IMR-90 (cell line): Measurements from ENCODE around the gene PRPH2. TPM values are rescaled to one million over a fixed set of nuclear protein-coding genes. Genes with fewer than 3 reads are reported as not detected.

Experiments used
- ATAC-seq: fragments of 200-7000 bp; cut with Tn5 transposase; 2 replicates; pipeline ENCODE4 v1.9.1; 2020; ENCODE audit warnings: low read depth, mild to moderate bottlenecking, moderate library complexity
- BruUV-seq: library from RNA; stranded (reverse); fragments of 400-500 nt; replicated peaks from 2 replicates; lab custom pipeline; 2021; lab: Mats Ljungman, UMichigan
- CTCF ChIA-PET: fragments of 300-600 bp; formaldehyde crosslinking; extraction: SDS; loops from one replicate; lab custom pipeline; 2021; ENCODE audit warnings: antibody characterized with exemption; lab: Yijun Ruan, JAX
- POLR2A ChIA-PET: fragments of 300-600 bp; sonication (Branson Sonifier 250); formaldehyde crosslinking; loops from one replicate; lab custom pipeline; 2022; ENCODE audit warnings: antibody characterized with exemption; ENCODE audit not compliant: unreplicated experiment; lab: Charles Lee
- DNase-seq: peaks from one replicate; pipeline ENCODE4 v3.0.0; 2013
- H2AFZ ChIP-seq: replicated peaks from 2 replicates; pipeline ENCODE3; 2013; ENCODE audit warnings: low read length, mild to moderate bottlenecking; ENCODE audit not compliant: poor library complexity
- H2AK5ac ChIP-seq: 2 replicates; pipeline ENCODE4 v1.6.1; 2013; ENCODE audit warnings: low read depth, low read length, inconsistent platforms
- H2AK9ac ChIP-seq: replicated peaks from 2 replicates; pipeline ENCODE3; 2013; ENCODE audit warnings: mild to moderate bottlenecking, low read depth, low read length, moderate library complexity; ENCODE audit not compliant: poor library complexity
- H2BK120ac ChIP-seq: 2 replicates; pipeline ENCODE4 v1.6.1; 2013; ENCODE audit warnings: low read depth, low read length, inconsistent platforms
- H2BK15ac ChIP-seq: 3 replicates; pipeline ENCODE4 v1.6.1; 2013; ENCODE audit warnings: low read depth, low read length, inconsistent platforms
- H2BK20ac ChIP-seq: 2 replicates; pipeline ENCODE4 v1.6.1; 2013; ENCODE audit warnings: low read depth, mild to moderate bottlenecking, inconsistent platforms, low read length, moderate library complexity
- H2BK5ac ChIP-seq: 2 replicates; pipeline ENCODE4 v1.6.1; 2013; ENCODE audit warnings: mild to moderate bottlenecking, low read depth, low read length, inconsistent platforms; ENCODE audit not compliant: poor library complexity, severe bottlenecking
- H3K14ac ChIP-seq: replicated peaks from 2 replicates; pipeline ENCODE4 v1.6.1; 2013; ENCODE audit warnings: low read depth, low read length, inconsistent platforms
- H3K18ac ChIP-seq: 2 replicates; pipeline ENCODE4 v1.6.1; 2013; ENCODE audit warnings: low read depth, low read length, control low read depth
- H3K23ac ChIP-seq: 2 replicates; pipeline ENCODE4 v1.6.1; 2013; ENCODE audit warnings: low read depth, low read length, inconsistent platforms
- H3K27ac ChIP-seq: 2 replicates; pipeline ENCODE4 v1.5.1; 2013; ENCODE audit warnings: mild to moderate bottlenecking, control low read depth, low read length; ENCODE audit not compliant: insufficient read depth
- H3K27me3 ChIP-seq: 2 replicates; pipeline ENCODE4 v1.6.1; 2013; ENCODE audit warnings: low read length; ENCODE audit not compliant: control insufficient read depth, insufficient read depth
- H3K36me3 ChIP-seq: 2 replicates; pipeline ENCODE4 v1.6.1; 2013; ENCODE audit warnings: low read length, mixed read lengths; ENCODE audit not compliant: control insufficient read depth, insufficient read depth
- H3K4ac ChIP-seq: 2 replicates; pipeline ENCODE4 v1.6.1; 2013; ENCODE audit warnings: low read depth, low read length, inconsistent platforms
- H3K4me1 ChIP-seq: 2 replicates; pipeline ENCODE4 v1.6.1; 2013; ENCODE audit warnings: low read length, mixed read lengths; ENCODE audit not compliant: control insufficient read depth, insufficient read depth
- H3K4me2 ChIP-seq: 2 replicates; pipeline ENCODE4 v1.6.1; 2013; ENCODE audit warnings: low read depth, mild to moderate bottlenecking, control low read depth, low read length, moderate library complexity
- H3K4me3 ChIP-seq: 2 replicates; pipeline ENCODE4 v1.5.1; 2013; ENCODE audit warnings: low read depth, mild to moderate bottlenecking, control low read depth, low read length, moderate library complexity; ENCODE audit not compliant: insufficient read depth
- H3K56ac ChIP-seq: 2 replicates; pipeline ENCODE4 v1.6.1; 2013; ENCODE audit warnings: low read length, inconsistent platforms; ENCODE audit not compliant: insufficient read depth; ENCODE audit errors: extremely low read depth
- H3K79me1 ChIP-seq, 2 experiments: 2 replicates each; pipeline ENCODE4 v1.6.1; 2013; ENCODE audit warnings: low read length in 2 of 2, inconsistent platforms in 1 of 2, low read depth in 1 of 2
- H3K9ac ChIP-seq: 2 replicates; pipeline ENCODE4 v1.6.1; 2013; ENCODE audit warnings: low read depth, low read length, control low read depth
- H3K9me1 ChIP-seq: 2 replicates; pipeline ENCODE4 v1.6.1; 2013; ENCODE audit warnings: low read length, inconsistent platforms; ENCODE audit not compliant: insufficient read depth
- H3K9me3 ChIP-seq: 2 replicates; pipeline ENCODE4 v1.6.1; 2013; ENCODE audit warnings: low read length; ENCODE audit not compliant: control insufficient read depth, insufficient read depth
- H4K20me1 ChIP-seq: 2 replicates; pipeline ENCODE4 v1.6.1; 2013; ENCODE audit warnings: low read length, inconsistent platforms; ENCODE audit not compliant: insufficient read depth
- H4K5ac ChIP-seq: 2 replicates; pipeline ENCODE4 v1.6.1; 2013; ENCODE audit warnings: mild to moderate bottlenecking, low read depth, low read length, control low read depth
- H4K8ac ChIP-seq, 2 experiments: 2 replicates each; pipeline ENCODE4 v1.6.1; 2013; ENCODE audit warnings: low read depth in 2 of 2, low read length in 2 of 2, control low read depth in 1 of 2, inconsistent platforms in 1 of 2
- H4K91ac ChIP-seq: 2 replicates; pipeline ENCODE4 v1.6.1; 2013; ENCODE audit warnings: low read depth, low read length, inconsistent platforms; ENCODE audit not compliant: insufficient read depth
- CEBPB ChIP-seq: IDR thresholded peaks from 2 replicates; pipeline ENCODE4 v1.6.1; 2012; ENCODE audit warnings: low read depth, low read length, improper control_type of control experiment
- CHD1 ChIP-seq: IDR thresholded peaks from 2 replicates; pipeline ENCODE4 v1.6.1; 2012; ENCODE audit warnings: low read depth, low read length, improper control_type of control experiment
- WGBS, 2 experiments: methylation state at CpG; one replicate each; pipeline versions ENCODE4 v1.1.5 to v1.1.7; 2013; ENCODE audit warnings: missing lambda C conversion rate in 2 of 2; ENCODE audit not compliant: insufficient read length in 1 of 2; ENCODE audit errors: extremely low coverage in 2 of 2; 5-methylcytosine and 5-hydroxymethylcytosine counted together
- dilution Hi-C: fragments of 300-500 bp; cut with HindIII; formaldehyde crosslinking; loops from one replicate; pipeline ENCODE4 v1.14.3; 2018; ENCODE audit warnings: low sequenced_read_pairs; ENCODE audit not compliant: unreplicated experiment
- in situ Hi-C: fragments of 300-500 bp; cut with MboI; formaldehyde crosslinking; loops from 3 replicates; pipeline ENCODE4 v1.14.3; 2019; ENCODE audit warnings: low sequenced_read_pairs, inconsistent platforms, mixed read lengths
- intact Hi-C: fragments of 100-400 bp; cut with micrococcal nuclease; formaldehyde crosslinking; loops from 2 replicates; pipeline ENCODE4 v1.10.0; 2022
- polyA plus RNA-seq, 3 experiments: library from polyadenylated mRNA; depleted of rRNA; stranded (reverse); fragments of >200 nt; gene quantifications; 2 replicates each; pipeline ENCODE4 v1.2.3, GENCODE V29; 2012; ENCODE audit warnings: low replicate concordance in 1 of 3
- total RNA-seq: library from RNA; depleted of rRNA; stranded (reverse); fragments of >200 nt; gene quantifications from 2 replicates; pipeline ENCODE4 v1.2.3, GENCODE V29; 2012

Gene PRPH2
- total and polyA plus RNA-seq, 2 of the 4 experiments (the other 2 are of a cell fraction): 1.0 to 1.1 TPM

DNA sequence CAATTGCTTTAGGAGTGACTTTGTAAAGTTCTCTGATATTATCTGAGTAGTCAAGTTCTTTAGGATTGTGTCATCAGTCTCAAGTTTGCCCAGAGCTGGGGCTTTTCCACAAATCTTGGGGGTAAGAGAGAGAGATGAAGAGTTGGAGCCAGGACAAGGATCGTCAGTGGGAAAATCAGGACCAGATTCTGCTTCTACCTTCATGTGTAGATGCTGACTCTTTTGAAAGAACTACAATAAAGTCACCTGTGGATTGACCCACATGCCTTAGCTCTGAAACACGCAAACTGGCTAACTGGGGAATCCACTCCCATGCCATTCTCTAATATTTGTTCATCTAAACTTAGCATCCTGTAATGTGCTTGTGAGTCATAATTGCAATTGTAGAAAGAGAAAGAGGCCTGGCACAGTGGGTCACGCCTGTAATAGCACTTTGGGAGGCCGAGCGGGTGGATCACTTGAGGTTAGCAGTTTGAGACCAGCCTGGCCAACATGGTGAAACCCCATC lies 43.8 kb upstream of the PRPH2 start:
- no CpG with 5 or more reads among the region's 5 CpGs for WGBS, 2 experiments
- Histone ChIP-seq H3K9me3 (no peaks in the 10 kb centered on the region), H3K9me1 (peaks cover 8% of the 10 kb centered on the region), H3K27ac (no peak overlapping the region), H4K5ac (no peak overlapping the region), H4K8ac (no peak overlapping the region), H2AK5ac (no peak overlapping the region), H3K4me2 (peak overlapping the region; percentile 3; the same call in 1 of the 2 replicates), H2BK20ac (no peak overlapping the region), H3K27me3 (no peaks in the 10 kb centered on the region), H2BK5ac (no peak overlapping the region), H3K14ac (no peak overlapping the region), H3K18ac (no peak overlapping the region), H2AFZ (no peak overlapping the region), H4K20me1 (no peaks in the 10 kb centered on the region), H3K36me3 (no peaks in the 10 kb centered on the region), H3K4me3 (no peak overlapping the region), H2BK120ac (no peak overlapping the region), H3K4ac (no peak overlapping the region), H3K4me1 (peaks cover 5% of the 10 kb centered on the region; the same call in 1 of the 2 replicates), H4K91ac (no peak overlapping the region), H3K23ac (no peak overlapping the region), H3K79me1 (peaks cover 0 to 5% of the 10 kb centered on the region in 2 experiments; a peak in 1 of 4 replicates), H3K9ac (no peak overlapping the region), H2AK9ac (no peak overlapping the region), H3K56ac (no peak overlapping the region), H2BK15ac (no peak overlapping the region)
- TF ChIP-seq CHD1 (no peak), CEBPB (peak; percentile 6; the same call in 1 of the 2 replicates)
- intact Hi-C loops: no loop called here
- in situ Hi-C loops: no loop called here
- peak; percentile 81 for DNase-seq
- ChIA-PET CTCF (no interaction called here), POLR2A (interaction anchor here (0.7 kb wide), 1 partner anchor 21 kb away, joined by 13 read pairs; the partner anchor contains the start of gene TBCC)
- ATAC-seq: peak; percentile 83
- dilution Hi-C loops: no loop called here
- no TSS peak for BruUV-seq
